ENCODE results near the gene ATRN. TPM values are rescaled to one million over a fixed set of nuclear protein-coding genes. Genes with fewer than 3 reads are reported as not detected.

ATRN gene
- total and polyA plus RNA-seq, 2 of the 8 experiments (the other 6 are each of a cell fraction or from before 2014, with no cell fraction given): 12.0 to 17.4 TPM

GRCh38 chr20:3686867-3687321 is 216.1 kb downstream of the ATRN start (continued):
- TF ChIP-seq CHD7 (IDR thresholded peaks at IDR 0.05; ENCODE audit: insufficient replicate concordance, low read length): no peak
- TF ChIP-seq SUZ12 (IDR thresholded peaks at IDR 0.05; ENCODE audit: low read length): no peak

Measured in H1 (cell line).